Neural progenitor cell (in vitro differentiated cells): ENCODE results near the gene ANKS1B.

Source experiments
- CTCF ChIP-seq: fragments of 200-600 bp; sonication (generic); IDR thresholded peaks from 2 replicates; pipeline ENCODE4 v1.5.1; 2017; ENCODE audit warnings: antibody characterized with exemption, mild to moderate bottlenecking
- EZH2 ChIP-seq: fragments of 200-600 bp; sonication (generic); IDR thresholded peaks from 2 replicates; pipeline ENCODE4 v1.6.1; 2017; ENCODE audit warnings: antibody characterized with exemption, mild to moderate bottlenecking, moderate library complexity

- TF ChIP-seq CTCF, result no peak
- no peak for TF ChIP-seq EZH2
Observed at GRCh38 chr12:99959549-99960170, 25.1 kb downstream of the ANKS1B start.
